Measurements from ENCODE around the gene MIEF2. TPM values are rescaled to one million over a fixed set of nuclear protein-coding genes. Genes with fewer than 3 reads are reported as not detected.

MIEF2 gene
- total RNA-seq, 1 donor from 2014 or later, result 18.4 TPM

DNA sequence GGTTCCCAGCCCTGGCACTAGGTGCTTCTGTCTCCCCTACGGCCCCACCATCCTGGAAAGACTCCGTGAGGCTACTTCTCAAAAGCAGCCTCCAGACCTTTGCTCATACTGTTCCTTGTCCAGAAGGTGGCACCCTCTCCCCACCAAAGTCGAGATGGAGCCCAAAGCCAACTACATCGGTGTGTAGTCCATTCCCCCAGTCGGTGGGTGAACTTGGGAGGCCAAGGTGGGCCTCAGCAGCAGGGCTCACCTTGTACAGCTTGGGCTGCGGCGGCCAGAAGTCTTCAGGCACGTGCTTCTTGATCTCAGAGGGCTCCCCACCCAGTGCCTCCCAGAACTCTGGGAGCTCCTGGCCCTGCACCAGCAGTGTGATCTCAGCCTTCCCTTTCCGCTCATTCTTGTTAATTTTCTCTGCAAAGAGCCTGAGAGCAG is 12.1 kb upstream of the MIEF2 start:
- intact Hi-C loops (cut with DNase I), result no loop called here
- H3K9me3 ChIP-seq, result no peaks in the 10 kb centered on the region
- peaks cover 29% of the 10 kb centered on the region for H3K4me1 ChIP-seq
- H3K36me3 ChIP-seq, result peaks cover 0 to 74% of the 10 kb centered on the region in 2 donors
- TF ChIP-seq POLR2AphosphoS5 (IDR thresholded peaks at IDR 0.05; ENCODE audit: insufficient read depth in 1 of 2, low read depth in 1 of 2) (peak in 1 of 2 donors; percentile 35), POLR2A (IDR thresholded peaks at IDR 0.05) (no peak)
- TF ChIP-seq, protein P1, sequence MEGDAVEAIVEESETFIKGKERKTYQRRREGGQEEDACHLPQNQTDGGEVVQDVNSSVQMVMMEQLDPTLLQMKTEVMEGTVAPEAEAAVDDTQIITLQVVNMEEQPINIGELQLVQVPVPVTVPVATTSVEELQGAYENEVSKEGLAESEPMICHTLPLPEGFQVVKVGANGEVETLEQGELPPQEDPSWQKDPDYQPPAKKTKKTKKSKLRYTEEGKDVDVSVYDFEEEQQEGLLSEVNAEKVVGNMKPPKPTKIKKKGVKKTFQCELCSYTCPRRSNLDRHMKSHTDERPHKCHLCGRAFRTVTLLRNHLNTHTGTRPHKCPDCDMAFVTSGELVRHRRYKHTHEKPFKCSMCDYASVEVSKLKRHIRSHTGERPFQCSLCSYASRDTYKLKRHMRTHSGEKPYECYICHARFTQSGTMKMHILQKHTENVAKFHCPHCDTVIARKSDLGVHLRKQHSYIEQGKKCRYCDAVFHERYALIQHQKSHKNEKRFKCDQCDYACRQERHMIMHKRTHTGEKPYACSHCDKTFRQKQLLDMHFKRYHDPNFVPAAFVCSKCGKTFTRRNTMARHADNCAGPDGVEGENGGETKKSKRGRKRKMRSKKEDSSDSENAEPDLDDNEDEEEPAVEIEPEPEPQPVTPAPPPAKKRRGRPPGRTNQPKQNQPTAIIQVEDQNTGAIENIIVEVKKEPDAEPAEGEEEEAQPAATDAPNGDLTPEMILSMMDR (IDR thresholded peaks at IDR 0.05), result peak; percentile 24 to 74 (median 38)
- H3K27me3 ChIP-seq, result no peaks in the 10 kb centered on the region
- no peak for DNase-seq (ENCODE audit: extremely low spot score in 2 of 2)
- no peak overlapping the region for H3K4me3 ChIP-seq
- peak overlapping the region; percentile 47 for H3K27ac ChIP-seq

DNA sequence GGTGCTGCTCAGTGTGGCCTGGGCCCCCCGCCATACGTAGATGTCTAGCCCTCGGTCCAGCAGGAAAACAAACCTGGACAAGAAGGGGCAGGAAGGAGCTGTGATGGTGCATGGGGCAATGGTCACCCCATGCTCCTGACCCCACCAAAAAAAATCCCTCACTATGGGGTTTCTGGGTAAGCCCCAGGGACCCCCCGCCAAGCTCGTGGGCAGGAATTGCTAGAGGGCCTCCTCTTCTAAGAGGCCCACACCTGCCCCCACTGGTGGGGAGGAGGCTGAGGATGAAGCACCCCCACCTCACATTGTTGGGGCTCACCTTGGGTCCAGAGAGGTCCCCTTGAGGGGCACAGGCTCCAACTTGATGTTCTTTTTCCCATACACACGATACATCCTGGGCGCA is 11.7 kb upstream of the MIEF2 start:
- no peak for TF ChIP-seq POLR2A (IDR thresholded peaks at IDR 0.05)
- TF ChIP-seq POLR2AphosphoS5 (IDR thresholded peaks at IDR 0.05; ENCODE audit: insufficient read depth in 1 of 2, low read depth in 1 of 2), result no peak
- TF ChIP-seq, protein P1 (IDR thresholded peaks at IDR 0.05), result no peak
- Histone ChIP-seq H3K36me3 (peaks cover 0 to 79% of the 10 kb centered on the region in 2 donors), H3K27ac (no peak overlapping the region), H3K27me3 (no peaks in the 10 kb centered on the region), H3K4me1 (peaks cover 29% of the 10 kb centered on the region), H3K4me3 (no peak overlapping the region), H3K9me3 (no peaks in the 10 kb centered on the region)
- DNase-seq (ENCODE audit: extremely low spot score in 2 of 2), result no peak
- intact Hi-C loops (cut with DNase I), result no loop called here

DNA sequence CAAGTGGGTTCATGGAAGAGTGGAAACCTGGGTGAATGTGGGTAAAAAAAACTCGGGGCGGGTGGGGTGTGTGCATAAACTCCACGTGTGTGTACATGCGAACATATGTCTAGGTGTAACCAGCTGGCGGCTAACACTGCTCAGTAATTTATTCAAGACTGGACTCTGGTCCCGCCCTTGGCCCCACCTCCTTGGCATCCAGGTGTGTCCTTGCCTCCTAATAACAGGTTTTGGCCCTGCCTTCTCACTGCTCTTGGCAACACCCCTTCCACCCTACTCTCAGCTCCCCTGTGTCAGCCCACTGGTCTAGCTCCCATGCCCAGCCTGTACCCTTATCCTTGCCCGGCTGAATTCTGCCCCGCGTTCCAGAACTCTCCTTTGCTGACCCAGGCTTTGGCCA is 10.2 kb upstream of the MIEF2 start:
- intact Hi-C loops (cut with DNase I), result no loop called here
- Histone ChIP-seq H3K27ac (no peak overlapping the region), H3K4me1 (peaks cover 29% of the 10 kb centered on the region), H3K9me3 (no peaks in the 10 kb centered on the region), H3K4me3 (no peak overlapping the region), H3K36me3 (peaks cover 0 to 85% of the 10 kb centered on the region in 2 donors), H3K27me3 (no peaks in the 10 kb centered on the region)
- TF ChIP-seq POLR2A (IDR thresholded peaks at IDR 0.05) (no peak), POLR2AphosphoS5 (IDR thresholded peaks at IDR 0.05; ENCODE audit: insufficient read depth in 1 of 2, low read depth in 1 of 2) (no peak)
- TF ChIP-seq, protein P1 (IDR thresholded peaks at IDR 0.05), result no peak
- no peak for DNase-seq (ENCODE audit: extremely low spot score in 2 of 2)

DNA sequence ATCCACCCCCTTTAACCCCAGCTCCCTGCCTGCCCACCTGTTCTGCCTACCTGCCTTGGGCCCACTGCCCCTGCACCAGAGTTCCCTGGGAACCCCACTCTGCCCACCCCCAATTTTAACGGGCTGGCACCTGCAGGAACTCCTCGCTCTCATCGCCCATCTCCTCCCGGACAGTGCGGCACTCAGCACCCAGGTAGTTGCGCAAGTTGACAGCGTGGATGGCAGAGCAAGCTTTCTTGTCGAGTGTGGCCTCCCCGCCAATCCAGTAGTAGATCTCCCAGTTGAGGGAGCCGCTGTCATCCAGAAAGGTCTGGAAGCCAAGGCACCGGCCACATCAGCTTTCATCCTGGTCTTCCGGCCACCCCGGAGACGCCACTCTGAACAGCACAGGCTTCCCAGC is 9.8 kb upstream of the MIEF2 start:
- no peaks in the 10 kb centered on the region for H3K9me3 ChIP-seq
- intact Hi-C loops (cut with DNase I), result no loop called here
- no peak overlapping the region for H3K27ac ChIP-seq
- H3K4me3 ChIP-seq, result no peak overlapping the region
- peaks cover 33% of the 10 kb centered on the region for H3K4me1 ChIP-seq
- no peak for DNase-seq (ENCODE audit: extremely low spot score in 2 of 2)
- TF ChIP-seq, protein P1 (IDR thresholded peaks at IDR 0.05), result no peak
- TF ChIP-seq POLR2A (IDR thresholded peaks at IDR 0.05) (no peak), POLR2AphosphoS5 (IDR thresholded peaks at IDR 0.05; ENCODE audit: insufficient read depth in 1 of 2, low read depth in 1 of 2) (no peak)
- no peaks in the 10 kb centered on the region for H3K27me3 ChIP-seq
- H3K36me3 ChIP-seq, result peaks cover 0 to 84% of the 10 kb centered on the region in 2 donors

DNA sequence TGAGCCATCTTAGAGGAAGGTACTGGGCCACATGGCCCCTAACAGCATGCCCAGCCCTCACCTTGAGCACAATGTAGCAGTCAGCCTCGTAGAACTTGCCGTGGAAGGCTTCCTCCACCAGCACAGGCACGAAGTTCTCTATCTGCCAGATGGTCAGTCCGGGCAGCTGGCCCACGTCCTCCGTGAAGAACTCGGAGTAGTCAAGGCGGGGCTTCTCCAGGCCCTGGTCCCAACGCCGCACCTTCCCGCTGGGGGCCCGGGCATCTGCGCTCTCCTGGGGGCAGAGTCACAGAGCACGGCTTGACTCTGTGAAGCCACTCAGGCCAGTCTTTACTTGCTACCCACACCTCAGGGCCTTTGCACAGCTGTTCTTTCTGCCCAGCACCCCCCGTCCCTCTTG is 9.3 kb upstream of the MIEF2 start:
- Histone ChIP-seq H3K27me3 (no peaks in the 10 kb centered on the region), H3K9me3 (no peaks in the 10 kb centered on the region), H3K4me1 (peaks cover 38% of the 10 kb centered on the region), H3K27ac (no peak overlapping the region), H3K36me3 (peaks cover 0 to 84% of the 10 kb centered on the region in 2 donors), H3K4me3 (no peak overlapping the region)
- no peak for DNase-seq (ENCODE audit: extremely low spot score in 2 of 2)
- intact Hi-C loops (cut with DNase I), result no loop called here
- TF ChIP-seq, protein P1 (IDR thresholded peaks at IDR 0.05), result no peak
- no peak for TF ChIP-seq POLR2A (IDR thresholded peaks at IDR 0.05)
